Measurements from ENCODE around the gene PRKCH. TPM values are rescaled to one million over a fixed set of nuclear protein-coding genes. Genes with fewer than 3 reads are reported as not detected.

PRKCH gene
- total and polyA plus RNA-seq, 7 experiments from 2014 or later, result 191 to 359 (median 314) TPM

GRCh38 chr14:61326146-61326545 is 4.8 kb downstream of the PRKCH start:
- ChIA-PET CTCF (interaction anchor here (0.7 to 1.1 kb wide), 2 partner anchors 15 to 77 kb away, joined by 3 read pairs; no protein-coding TSS in a partner anchor), POLR2A (interaction anchor here (0.8 to 10.2 kb wide), 7 partner anchors 9 to 77 kb away, joined by 3 to 214 read pairs (median 4); no protein-coding TSS in a partner anchor)
- intact Hi-C loops (cut with micrococcal nuclease), result loop anchor here (1.0 to 10.0 kb wide), 3 partner anchors 8 to 1081 kb away; partner anchors contain the start of gene PPM1A (in 1 of the 2)
- H3K36me3 Mint-ChIP-seq, result peaks cover 5 to 59% (median 26%) of the 10 kb centered on the region in 5 donors
- H3K9me3 ChIP-seq (ENCODE audit: control insufficient read depth in 2 of 3, low read length in 3 of 3), result no peaks in the 10 kb centered on the region
- no peaks in the 10 kb centered on the region for H3K27me3 ChIP-seq (ENCODE audit: control insufficient read depth in 2 of 2, insufficient read depth in 2 of 2, low read length in 2 of 2)
- ATAC-seq, result no peak
- H3K9me3 Mint-ChIP-seq, result peaks cover 0 to 3% (median 0%) of the 10 kb centered on the region in 11 donors
- DNase-seq, result no peak
- H3K4me3 ChIP-seq (ENCODE audit: low read length), result peak overlapping the region; percentile 90
- H3K27me3 Mint-ChIP-seq, result no peaks in the 10 kb centered on the region
- H3K27ac Mint-ChIP-seq, result peak overlapping the region in 8 of 9 donors; percentile 55 to 99 (median 89)
- H3K4me1 ChIP-seq (ENCODE audit: control insufficient read depth in 2 of 2, insufficient read depth in 2 of 2, low read length in 2 of 2), result peaks cover 30 to 53% of the 10 kb centered on the region in 2 donors
- H3K4me1 Mint-ChIP-seq, result peaks cover 40 to 64% (median 60%) of the 10 kb centered on the region in 7 donors
- H3K27ac ChIP-seq (ENCODE audit: low read depth, low read length), result peak overlapping the region; percentile 91
- H3K36me3 ChIP-seq (ENCODE audit: control insufficient read depth in 2 of 3, insufficient read depth in 3 of 3, low read length in 3 of 3), result peaks cover 0 to 16% (median 5%) of the 10 kb centered on the region in 3 experiments
- peak overlapping the region in 9 of 10 donors; percentile 75 to 99 (median 98) for H3K4me3 Mint-ChIP-seq

- Histone ChIP-seq H3K36me3 (ENCODE audit: control insufficient read depth in 2 of 3, insufficient read depth in 3 of 3, low read length in 3 of 3) (peaks cover 0 to 12% (median 5%) of the 10 kb centered on the region in 3 experiments), H3K4me3 (ENCODE audit: low read length) (peak overlapping the region; percentile 90), H3K27ac (ENCODE audit: low read depth, low read length) (peak overlapping the region; percentile 91), H3K9me3 (ENCODE audit: control insufficient read depth in 2 of 3, low read length in 3 of 3) (no peaks in the 10 kb centered on the region), H3K27me3 (ENCODE audit: control insufficient read depth in 2 of 2, insufficient read depth in 2 of 2, low read length in 2 of 2) (no peaks in the 10 kb centered on the region), H3K4me1 (ENCODE audit: control insufficient read depth in 2 of 2, insufficient read depth in 2 of 2, low read length in 2 of 2) (peaks cover 37 to 60% of the 10 kb centered on the region in 2 donors)
- Mint-ChIP-seq H3K27me3 (no peaks in the 10 kb centered on the region), H3K4me3 (peak overlapping the region in 9 of 10 donors; percentile 75 to 99 (median 98)), H3K9me3 (peaks cover 0 to 3% (median 0%) of the 10 kb centered on the region in 11 donors), H3K4me1 (peaks cover 40 to 71% (median 64%) of the 10 kb centered on the region in 7 donors), H3K36me3 (peaks cover 5 to 58% (median 26%) of the 10 kb centered on the region in 5 donors), H3K27ac (peak overlapping the region in 8 of 9 donors; percentile 78 to 99 (median 89))
- no peak for DNase-seq
- ChIA-PET CTCF (interaction anchor here (0.7 to 1.1 kb wide), 3 partner anchors 14 to 77 kb away, joined by 3 read pairs; no protein-coding TSS in a partner anchor), POLR2A (interaction anchor here (0.8 to 10.2 kb wide), 7 partner anchors 8 to 76 kb away, joined by 3 to 214 read pairs (median 4); no protein-coding TSS in a partner anchor)
- intact Hi-C loops (cut with micrococcal nuclease), result loop anchor here (1.0 to 10.0 kb wide), 3 partner anchors 7 to 1082 kb away; partner anchors contain the start of gene PPM1A (in 1 of the 2)
- no peak for ATAC-seq
Observed at GRCh38 chr14:61326847-61327246, 5.5 kb downstream of the PRKCH start.

- Mint-ChIP-seq H3K4me1 (peaks cover 50 to 90% (median 80%) of the 10 kb centered on the region in 7 donors), H3K36me3 (peaks cover 5 to 46% (median 17%) of the 10 kb centered on the region in 5 donors), H3K9me3 (peaks cover 0 to 3% (median 0%) of the 10 kb centered on the region in 11 donors), H3K27ac (peak overlapping the region in 8 of 9 donors; percentile 85 to 99 (median 94)), H3K27me3 (no peaks in the 10 kb centered on the region), H3K4me3 (peak overlapping the region in 9 of 10 donors; percentile 70 to 98 (median 84))
- Histone ChIP-seq H3K9me3 (ENCODE audit: control insufficient read depth in 2 of 3, low read length in 3 of 3) (no peaks in the 10 kb centered on the region), H3K27ac (ENCODE audit: low read depth, low read length) (peak overlapping the region; percentile 91), H3K36me3 (ENCODE audit: control insufficient read depth in 2 of 3, insufficient read depth in 3 of 3, low read length in 3 of 3) (peaks cover 0 to 5% (median 0%) of the 10 kb centered on the region in 3 experiments), H3K4me3 (ENCODE audit: low read length) (peak overlapping the region; percentile 48), H3K27me3 (ENCODE audit: control insufficient read depth in 2 of 2, insufficient read depth in 2 of 2, low read length in 2 of 2) (no peaks in the 10 kb centered on the region), H3K4me1 (ENCODE audit: control insufficient read depth in 2 of 2, insufficient read depth in 2 of 2, low read length in 2 of 2) (peaks cover 50 to 77% of the 10 kb centered on the region in 2 donors)
- ATAC-seq, result peak; percentile 32
- DNase-seq, result no peak
- intact Hi-C loops (cut with micrococcal nuclease), result loop anchor here in 1 of 2 donors (10.0 kb wide), 1 partner anchor 1084 kb away; the partner anchor contains the start of gene PPM1A
- POLR2A ChIA-PET, result interaction anchor here (0.6 to 10.5 kb wide), 5 partner anchors 15 to 695 kb away, joined by 3 to 142 read pairs (median 4); no protein-coding TSS in a partner anchor
- CTCF ChIA-PET, result interaction anchor here (0.7 to 0.8 kb wide), 2 partner anchors 43 to 62 kb away, joined by 3 read pairs; no protein-coding TSS in a partner anchor
Observed at GRCh38 chr14:61328626-61329262, 7.4 kb downstream of the PRKCH start.

- Mint-ChIP-seq H3K27ac (peak overlapping the region in 8 of 9 donors; percentile 85 to 99 (median 94)), H3K4me1 (peaks cover 54 to 93% (median 84%) of the 10 kb centered on the region in 7 donors), H3K9me3 (peaks cover 0 to 3% (median 0%) of the 10 kb centered on the region in 11 donors), H3K4me3 (peak overlapping the region in 9 of 10 donors; percentile 70 to 98 (median 84)), H3K27me3 (no peaks in the 10 kb centered on the region), H3K36me3 (peaks cover 0 to 47% (median 21%) of the 10 kb centered on the region in 5 donors)
- Histone ChIP-seq H3K27me3 (ENCODE audit: control insufficient read depth in 2 of 2, insufficient read depth in 2 of 2, low read length in 2 of 2) (no peaks in the 10 kb centered on the region), H3K9me3 (ENCODE audit: control insufficient read depth in 2 of 3, low read length in 3 of 3) (no peaks in the 10 kb centered on the region), H3K4me3 (ENCODE audit: low read length) (peak overlapping the region; percentile 48), H3K36me3 (ENCODE audit: control insufficient read depth in 2 of 3, insufficient read depth in 3 of 3, low read length in 3 of 3) (peaks cover 0 to 5% (median 0%) of the 10 kb centered on the region in 3 experiments), H3K4me1 (ENCODE audit: control insufficient read depth in 2 of 2, insufficient read depth in 2 of 2, low read length in 2 of 2) (peaks cover 58 to 85% of the 10 kb centered on the region in 2 donors), H3K27ac (ENCODE audit: low read depth, low read length) (peak overlapping the region; percentile 91)
- peak; percentile 36 for ATAC-seq
- ChIA-PET CTCF (no interaction called here), POLR2A (interaction anchor here (0.6 to 10.5 kb wide), 4 partner anchors 14 to 53 kb away, joined by 3 to 142 read pairs (median 5); no protein-coding TSS in a partner anchor)
- DNase-seq, result peak in 1 of 9 donors; percentile 0
- intact Hi-C loops (cut with micrococcal nuclease), result loop anchor here in 1 of 2 donors (5.0 to 10.0 kb wide), 2 partner anchors 333 to 1085 kb away; partner anchors contain the start of gene PPM1A
Observed at GRCh38 chr14:61329478-61330051, 8.2 kb downstream of the PRKCH start.

GRCh38 chr14:61330511-61330910 is 9.1 kb downstream of the PRKCH start:
- peaks cover 55 to 83% of the 10 kb centered on the region in 2 donors for H3K4me1 ChIP-seq (ENCODE audit: control insufficient read depth in 2 of 2, insufficient read depth in 2 of 2, low read length in 2 of 2)

More at GRCh38 chr14:61330511-61330910, 9.1 kb downstream of the PRKCH start:
- no peaks in the 10 kb centered on the region for H3K27me3 Mint-ChIP-seq
- DNase-seq, result no peak
- intact Hi-C loops (cut with micrococcal nuclease), result loop anchor here in 1 of 2 donors (5.0 kb wide), 1 partner anchor 332 kb away; no protein-coding TSS in a partner anchor
- Histone ChIP-seq H3K27me3 (ENCODE audit: control insufficient read depth in 2 of 2, insufficient read depth in 2 of 2, low read length in 2 of 2) (no peaks in the 10 kb centered on the region), H3K27ac (ENCODE audit: low read depth, low read length) (peak overlapping the region; percentile 91), H3K9me3 (ENCODE audit: control insufficient read depth in 2 of 3, low read length in 3 of 3) (no peaks in the 10 kb centered on the region), H3K4me3 (ENCODE audit: low read length) (peak overlapping the region; percentile 48), H3K36me3 (ENCODE audit: control insufficient read depth in 2 of 3, insufficient read depth in 3 of 3, low read length in 3 of 3) (peaks cover 0 to 5% (median 0%) of the 10 kb centered on the region in 3 experiments)
- peak overlapping the region in 9 of 10 donors; percentile 52 to 98 (median 84) for H3K4me3 Mint-ChIP-seq
- peaks cover 57 to 94% (median 83%) of the 10 kb centered on the region in 7 donors for H3K4me1 Mint-ChIP-seq
- H3K36me3 Mint-ChIP-seq, result peaks cover 0 to 41% (median 14%) of the 10 kb centered on the region in 5 donors
- ChIA-PET POLR2A (interaction anchor here (0.6 to 10.5 kb wide), 11 partner anchors 8 to 365 kb away, joined by 3 to 214 read pairs (median 5); partner anchors contain the start of genes HIF1A and PRKCH), CTCF (interaction anchor here (1.1 to 1.8 kb wide), 3 partner anchors 8 to 64 kb away, joined by 3 to 11 read pairs (median 3); no protein-coding TSS in a partner anchor)
- peaks cover 0 to 3% (median 0%) of the 10 kb centered on the region in 11 donors for H3K9me3 Mint-ChIP-seq
- no peak for ATAC-seq
- peak overlapping the region in 8 of 9 donors; percentile 85 to 99 (median 94) for H3K27ac Mint-ChIP-seq

Measured in naive thymus-derived CD4-positive, alpha-beta T cell (primary cell).